Measurements from ENCODE around the gene RCC2. TPM values are rescaled to one million over a fixed set of nuclear protein-coding genes. Genes with fewer than 3 reads are reported as not detected.

The RCC2 gene
- total RNA-seq, 4 donors from 2014 or later: 11.8 to 50.4 (median 25.7) TPM

GRCh38 chr1:17358557-17358956, 80.9 kb downstream of the RCC2 start:
- no peak for DNase-seq
- intact Hi-C loops (cut with DNase I; ENCODE audit: low total_unique reads): no loop called here
- no peak overlapping the region for H3K4me3 ChIP-seq
- H3K4me1 ChIP-seq: no peaks in the 10 kb centered on the region
- H3K36me3 ChIP-seq: no peaks in the 10 kb centered on the region
- H3K27ac ChIP-seq: no peak overlapping the region
- H3K9me3 ChIP-seq: no peaks in the 10 kb centered on the region
- no peak for TF ChIP-seq POLR2A (IDR thresholded peaks at IDR 0.05)
- no peak for TF ChIP-seq CTCF (IDR thresholded peaks at IDR 0.05)
- no peaks in the 10 kb centered on the region for H3K27me3 ChIP-seq

Other genes starting within 250 kb of the RCC2 start
- gene PADI1, start 234.5 kb downstream of the RCC2 start, total RNA-seq: under 1 TPM in 1 of 4 donors, not detected in 3; 0.14 TPM
- gene PADI3, start 190.6 kb downstream of the RCC2 start, total RNA-seq: not detected
- 1 to 10 TPM in 1 of 4 donors, not detected in 3; 1.2 TPM for gene PADI4, start 131.5 kb downstream of the RCC2 start, total RNA-seq
- gene PADI6, start 67.5 kb downstream of the RCC2 start, total RNA-seq: under 1 TPM in 1 of 4 donors, not detected in 3; 0.55 TPM
- 10 to 100 TPM in 3 of 4 donors, 1 to 10 TPM in 1; 5.6 to 61.9 (median 19.1) TPM for gene ARHGEF10L, start 100.0 kb upstream of the RCC2 start, total RNA-seq

Measured in uterus (tissue), 4 donors.